ENCODE results near the gene RNASET2.

- no peak for TF ChIP-seq CTCF (IDR thresholded peaks at IDR 0.05)
- no peak for TF ChIP-seq JUN (IDR thresholded peaks at IDR 0.05)
- no peak for TF ChIP-seq MAX (IDR thresholded peaks at IDR 0.05)
- TF ChIP-seq MYC (IDR thresholded peaks at IDR 0.05; ENCODE audit: borderline replicate concordance, low read length), result no peak
- TF ChIP-seq POLR2A (IDR thresholded peaks at IDR 0.05; ENCODE audit: low read length), result no peak
- no peak for TF ChIP-seq ATOH8 (CRISPR knock-in tag; IDR thresholded peaks at IDR 0.05; ENCODE audit: low read depth)
- no peak for TF ChIP-seq RFX5 (IDR thresholded peaks at IDR 0.05)
- no peak for TF ChIP-seq USF2 (IDR thresholded peaks at IDR 0.05)
These were observed 896 bp upstream of the RNASET2 start for GRCh38 chr6:166957087-166957804.

Measured in A549 (cell line).